Neural progenitor cell (in vitro differentiated cells): ENCODE results near the gene GRIP1. TPM values are rescaled to one million over a fixed set of nuclear protein-coding genes. Genes with fewer than 3 reads are reported as not detected.

Source experiments
- DNase-seq: peaks from one replicate; pipeline ENCODE4 v3.0.0-alpha.2; 2016; ENCODE audit warnings: low spot score
- H2AFZ ChIP-seq: fragments of 200-600 bp; sonication (generic); replicated peaks from 2 replicates; pipeline ENCODE4 v1.6.1; 2016; ENCODE audit warnings: antibody characterized with exemption
- H3F3A ChIP-seq: fragments of 200-600 bp; sonication (generic); 2 replicates; pipeline ENCODE4 v1.6.1; 2016; ENCODE audit warnings: antibody characterized with exemption, low read depth
- H3K27ac ChIP-seq: fragments of 200-600 bp; sonication (generic); 2 replicates; pipeline ENCODE4 v1.5.1; 2016; ENCODE audit warnings: mild to moderate bottlenecking
- H3K27me3 ChIP-seq: fragments of 200-600 bp; sonication (generic); 2 replicates; pipeline ENCODE4 v1.6.1; 2016; ENCODE audit warnings: mild to moderate bottlenecking, moderate library complexity
- H3K36me3 ChIP-seq: fragments of 200-600 bp; sonication (generic); 2 replicates; pipeline ENCODE4 v1.5.1; 2016
- H3K4me1 ChIP-seq: fragments of 200-600 bp; sonication (generic); 2 replicates; pipeline ENCODE4 v1.6.1; 2016; ENCODE audit warnings: mixed run types
- H3K4me2 ChIP-seq: fragments of 200-600 bp; sonication (generic); 2 replicates; pipeline ENCODE4 v1.6.1; 2016
- H3K4me3 ChIP-seq: fragments of 200-600 bp; sonication (generic); 2 replicates; pipeline ENCODE4 v1.5.1; 2016
- H3K79me2 ChIP-seq: fragments of 200-600 bp; sonication (generic); 2 replicates; pipeline ENCODE4 v1.6.1; 2016; ENCODE audit warnings: low read depth
- H3K9ac ChIP-seq: fragments of 200-600 bp; sonication (generic); 2 replicates; pipeline ENCODE4 v1.6.1; 2016
- H3K9me3 ChIP-seq: fragments of 200-600 bp; sonication (generic); 2 replicates; pipeline ENCODE4 v1.5.1; 2016; ENCODE audit warnings: low read depth
- H4K20me1 ChIP-seq: fragments of 200-600 bp; sonication (generic); 2 replicates; pipeline ENCODE4 v1.6.1; 2016; ENCODE audit warnings: low read depth
- H3K27ac Mint-ChIP-seq: 3 replicates; pipeline ENCODE4 v1.8.0; 2021; ENCODE audit warnings: mixed read lengths
- H3K27me3 Mint-ChIP-seq: 2 replicates; pipeline ENCODE4 v1.8.0; 2022; ENCODE audit warnings: low read depth, mild to moderate bottlenecking, inconsistent platforms, moderate library complexity, mixed read lengths; ENCODE audit not compliant: insufficient read depth
- H3K36me3 Mint-ChIP-seq: 3 replicates; pipeline ENCODE4 v1.8.0; 2021; ENCODE audit warnings: mixed read lengths
- H3K4me1 Mint-ChIP-seq: 3 replicates; pipeline ENCODE4 v1.8.0; 2021; ENCODE audit warnings: mixed read lengths
- H3K4me3 Mint-ChIP-seq: 3 replicates; pipeline ENCODE4 v1.8.0; 2021; ENCODE audit warnings: mild to moderate bottlenecking, moderate library complexity, mixed read lengths
- H3K9me3 Mint-ChIP-seq: 3 replicates; pipeline ENCODE4 v1.8.0; 2020; ENCODE audit warnings: mixed read lengths
- EZH2 ChIP-seq: fragments of 200-600 bp; sonication (generic); IDR thresholded peaks from 2 replicates; pipeline ENCODE4 v1.6.1; 2017; ENCODE audit warnings: antibody characterized with exemption, mild to moderate bottlenecking, moderate library complexity
- EZH2phosphoT487 ChIP-seq: fragments of 200-600 bp; sonication (generic); IDR thresholded peaks from 2 replicates; pipeline ENCODE4 v1.6.1; 2017; ENCODE audit warnings: antibody characterized with exemption
- total RNA-seq: library from RNA; depleted of rRNA; stranded (reverse); fragments of >200 nt; gene quantifications from 2 replicates; pipeline ENCODE4 v1.2.3, GENCODE V29; 2015; ENCODE audit warnings: low replicate concordance
- TF ChIP-seq, protein P1 (sequence below): fragments of 200-600 bp; sonication (generic); IDR thresholded peaks from 2 replicates; pipeline ENCODE4 v1.5.1; 2017; ENCODE audit warnings: antibody characterized with exemption, mild to moderate bottlenecking

The GRIP1 gene
- total RNA-seq, 1 donor from 2014 or later = 38.2 TPM

DNA sequence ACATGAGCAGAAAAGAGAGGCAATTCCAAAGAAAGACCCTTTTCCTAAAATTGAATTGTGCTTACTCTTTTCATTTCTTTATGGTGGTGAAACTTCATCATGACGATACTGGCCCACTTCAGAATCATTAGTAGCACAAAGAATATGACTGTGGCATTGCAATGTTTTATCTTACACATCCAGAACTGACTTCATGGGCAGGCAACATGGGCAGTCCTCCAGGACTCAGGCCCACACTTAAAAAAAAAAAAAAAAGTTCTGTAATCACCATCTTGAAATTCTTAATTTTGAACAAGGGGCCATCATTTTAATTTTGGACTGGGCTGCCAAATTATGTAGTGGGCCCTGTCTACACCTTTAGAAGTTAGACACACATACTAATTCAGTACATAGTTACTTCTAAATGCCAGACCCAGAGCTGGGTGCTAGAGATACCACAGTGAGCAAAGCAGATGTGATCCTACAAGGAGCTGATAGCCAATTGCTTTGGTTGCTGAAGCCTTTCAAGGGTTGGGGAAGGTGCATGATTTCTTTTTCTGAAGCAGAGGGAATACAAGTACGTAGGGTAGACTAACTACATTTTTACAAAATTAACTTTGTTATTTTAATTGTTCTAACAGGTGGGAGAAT is 341.4 kb downstream of the GRIP1 start:
- no peaks in the 10 kb centered on the region for H3K4me1 Mint-ChIP-seq
- H3K27ac Mint-ChIP-seq = no peak overlapping the region
- H3K9me3 Mint-ChIP-seq = peaks cover 18% of the 10 kb centered on the region
- no peaks in the 10 kb centered on the region for H3K79me2 ChIP-seq
- H2AFZ ChIP-seq = no peak overlapping the region
- H4K20me1 ChIP-seq = no peaks in the 10 kb centered on the region
- no peaks in the 10 kb centered on the region for H3K27me3 ChIP-seq
- H3K4me1 ChIP-seq = no peaks in the 10 kb centered on the region
- H3K4me3 Mint-ChIP-seq = no peak overlapping the region
- peaks cover 5% of the 10 kb centered on the region for H3K27me3 Mint-ChIP-seq
- no peak for DNase-seq
- no peaks in the 10 kb centered on the region for H3K9me3 ChIP-seq
- H3K9ac ChIP-seq = no peak overlapping the region
- peaks cover 5% of the 10 kb centered on the region for H3K36me3 ChIP-seq
- H3K27ac ChIP-seq = no peak overlapping the region
- H3K4me2 ChIP-seq = no peak overlapping the region
- peaks cover 27% of the 10 kb centered on the region for H3K36me3 Mint-ChIP-seq
- no peak overlapping the region for H3K4me3 ChIP-seq
- TF ChIP-seq EZH2 (no peak), EZH2phosphoT487 (no peak)
- TF ChIP-seq, protein P1, sequence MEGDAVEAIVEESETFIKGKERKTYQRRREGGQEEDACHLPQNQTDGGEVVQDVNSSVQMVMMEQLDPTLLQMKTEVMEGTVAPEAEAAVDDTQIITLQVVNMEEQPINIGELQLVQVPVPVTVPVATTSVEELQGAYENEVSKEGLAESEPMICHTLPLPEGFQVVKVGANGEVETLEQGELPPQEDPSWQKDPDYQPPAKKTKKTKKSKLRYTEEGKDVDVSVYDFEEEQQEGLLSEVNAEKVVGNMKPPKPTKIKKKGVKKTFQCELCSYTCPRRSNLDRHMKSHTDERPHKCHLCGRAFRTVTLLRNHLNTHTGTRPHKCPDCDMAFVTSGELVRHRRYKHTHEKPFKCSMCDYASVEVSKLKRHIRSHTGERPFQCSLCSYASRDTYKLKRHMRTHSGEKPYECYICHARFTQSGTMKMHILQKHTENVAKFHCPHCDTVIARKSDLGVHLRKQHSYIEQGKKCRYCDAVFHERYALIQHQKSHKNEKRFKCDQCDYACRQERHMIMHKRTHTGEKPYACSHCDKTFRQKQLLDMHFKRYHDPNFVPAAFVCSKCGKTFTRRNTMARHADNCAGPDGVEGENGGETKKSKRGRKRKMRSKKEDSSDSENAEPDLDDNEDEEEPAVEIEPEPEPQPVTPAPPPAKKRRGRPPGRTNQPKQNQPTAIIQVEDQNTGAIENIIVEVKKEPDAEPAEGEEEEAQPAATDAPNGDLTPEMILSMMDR = no peak
- no peaks in the 10 kb centered on the region for H3F3A ChIP-seq

DNA sequence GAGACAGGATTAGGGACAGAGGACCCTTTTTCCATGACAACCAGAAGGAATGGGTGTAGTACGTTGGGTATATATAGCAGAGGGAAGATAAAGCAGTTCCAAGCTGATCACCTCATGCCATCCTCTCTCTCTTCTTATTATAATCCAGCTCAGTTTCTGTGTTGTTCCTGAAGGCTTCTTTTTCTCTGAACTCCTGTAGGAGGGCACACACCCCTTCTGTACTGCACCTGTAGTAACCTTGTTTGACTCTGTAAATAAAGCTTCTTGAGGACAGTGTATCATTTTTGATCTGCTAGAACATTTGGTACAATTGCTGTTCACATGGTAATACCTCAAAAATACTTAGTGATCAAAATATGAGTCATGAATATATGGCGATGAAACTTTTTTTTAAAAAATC is 343.1 kb downstream of the GRIP1 start:
- H2AFZ ChIP-seq = no peak overlapping the region
- Mint-ChIP-seq H3K9me3 (peaks cover 4% of the 10 kb centered on the region), H3K27me3 (peaks cover 3% of the 10 kb centered on the region), H3K27ac (no peak overlapping the region), H3K36me3 (peaks cover 16% of the 10 kb centered on the region), H3K4me1 (no peaks in the 10 kb centered on the region), H3K4me3 (no peak overlapping the region)
- no peaks in the 10 kb centered on the region for H4K20me1 ChIP-seq
- no peak overlapping the region for H3K27ac ChIP-seq
- DNase-seq = no peak
- H3K79me2 ChIP-seq = no peaks in the 10 kb centered on the region
- no peaks in the 10 kb centered on the region for H3K36me3 ChIP-seq
- TF ChIP-seq EZH2 (no peak), EZH2phosphoT487 (no peak)
- TF ChIP-seq, protein P1 = no peak
- no peaks in the 10 kb centered on the region for H3K27me3 ChIP-seq
- no peaks in the 10 kb centered on the region for H3K9me3 ChIP-seq
- H3K9ac ChIP-seq = no peak overlapping the region
- no peak overlapping the region for H3K4me3 ChIP-seq
- H3K4me2 ChIP-seq = no peak overlapping the region
- no peaks in the 10 kb centered on the region for H3K4me1 ChIP-seq
- no peaks in the 10 kb centered on the region for H3F3A ChIP-seq

DNA sequence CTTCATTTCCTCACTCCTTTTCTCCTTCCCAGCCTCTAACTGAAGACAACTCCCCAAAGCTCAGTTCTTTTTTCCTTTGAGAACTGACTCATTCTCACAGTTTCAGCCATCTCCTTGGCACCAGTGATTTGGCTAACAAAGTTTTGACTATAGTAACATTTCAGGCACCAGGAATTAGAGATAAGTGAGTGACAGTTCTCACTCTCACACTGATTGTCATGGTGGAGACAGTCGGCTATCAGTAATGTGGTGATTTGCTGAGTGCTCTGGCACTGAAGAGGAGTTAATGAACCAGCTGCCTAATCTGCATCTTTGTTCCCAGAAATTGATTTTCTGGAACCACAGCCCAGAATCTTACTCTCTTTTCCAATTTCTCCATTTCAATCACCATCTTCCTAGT is 347.1 kb downstream of the GRIP1 start:
- Histone ChIP-seq H3K4me2 (no peak overlapping the region), H3K79me2 (no peaks in the 10 kb centered on the region), H3K9ac (no peak overlapping the region), H3K27ac (no peak overlapping the region), H3K4me3 (no peak overlapping the region), H2AFZ (no peak overlapping the region), H4K20me1 (no peaks in the 10 kb centered on the region), H3K4me1 (no peaks in the 10 kb centered on the region), H3K9me3 (no peaks in the 10 kb centered on the region), H3F3A (no peaks in the 10 kb centered on the region), H3K36me3 (no peaks in the 10 kb centered on the region), H3K27me3 (no peaks in the 10 kb centered on the region)
- no peak for DNase-seq
- H3K4me1 Mint-ChIP-seq = no peaks in the 10 kb centered on the region
- H3K9me3 Mint-ChIP-seq = no peaks in the 10 kb centered on the region
- peaks cover 3% of the 10 kb centered on the region for H3K27me3 Mint-ChIP-seq
- no peak overlapping the region for H3K27ac Mint-ChIP-seq
- TF ChIP-seq, protein P1 = no peak
- TF ChIP-seq EZH2phosphoT487 (no peak), EZH2 (no peak)
- no peak overlapping the region for H3K4me3 Mint-ChIP-seq
- H3K36me3 Mint-ChIP-seq = peaks cover 2% of the 10 kb centered on the region
